ENCODE results near the gene ACSF3. TPM values are rescaled to one million over a fixed set of nuclear protein-coding genes. Genes with fewer than 3 reads are reported as not detected.

ACSF3 gene
- total RNA-seq, 4 donors from 2014 or later, result 17.8 to 20.7 (median 19.4) TPM

DNA sequence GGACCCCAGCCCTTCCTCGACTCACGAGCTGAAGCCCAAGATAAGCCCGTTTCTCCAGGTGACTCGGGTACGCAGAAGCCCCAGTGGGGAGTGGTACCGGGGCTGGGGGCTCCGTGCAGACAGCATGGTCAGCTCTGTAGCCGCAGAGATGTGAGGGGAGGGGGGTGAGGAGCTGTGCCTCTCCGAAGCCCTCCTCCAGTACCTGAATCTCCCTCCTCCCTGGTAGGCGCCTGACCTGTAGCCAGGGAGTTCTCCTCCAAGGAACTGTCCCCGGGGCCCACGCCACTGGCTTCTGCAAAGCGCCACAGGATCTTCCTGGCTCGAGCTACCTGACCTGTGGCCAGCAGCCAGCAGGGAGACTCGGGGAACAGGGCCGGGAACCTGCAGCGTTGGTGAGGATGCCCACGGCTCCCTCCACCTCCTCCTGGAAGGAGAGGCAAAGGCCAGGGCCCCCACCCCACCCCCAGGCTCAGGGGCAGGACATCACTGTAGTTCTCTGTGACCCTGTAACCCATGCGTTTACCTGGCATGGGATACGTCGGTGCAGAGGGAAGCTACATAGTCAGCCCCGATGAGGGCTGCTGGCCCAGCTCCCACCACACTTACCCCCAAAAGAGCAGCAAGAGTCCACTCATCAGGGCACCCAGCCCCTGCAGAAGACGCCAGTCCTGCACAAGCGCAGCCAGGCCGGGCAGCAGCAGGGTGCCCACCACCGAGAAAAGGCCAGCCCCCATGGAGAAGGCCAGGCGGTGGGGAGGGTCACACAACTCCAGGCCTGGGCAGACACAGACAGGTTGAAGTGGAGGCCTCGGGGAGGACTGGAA is 105.0 kb downstream of the ACSF3 start:
- no peak for TF ChIP-seq POLR2A (IDR thresholded peaks at IDR 0.05)
- TF ChIP-seq, protein P1, sequence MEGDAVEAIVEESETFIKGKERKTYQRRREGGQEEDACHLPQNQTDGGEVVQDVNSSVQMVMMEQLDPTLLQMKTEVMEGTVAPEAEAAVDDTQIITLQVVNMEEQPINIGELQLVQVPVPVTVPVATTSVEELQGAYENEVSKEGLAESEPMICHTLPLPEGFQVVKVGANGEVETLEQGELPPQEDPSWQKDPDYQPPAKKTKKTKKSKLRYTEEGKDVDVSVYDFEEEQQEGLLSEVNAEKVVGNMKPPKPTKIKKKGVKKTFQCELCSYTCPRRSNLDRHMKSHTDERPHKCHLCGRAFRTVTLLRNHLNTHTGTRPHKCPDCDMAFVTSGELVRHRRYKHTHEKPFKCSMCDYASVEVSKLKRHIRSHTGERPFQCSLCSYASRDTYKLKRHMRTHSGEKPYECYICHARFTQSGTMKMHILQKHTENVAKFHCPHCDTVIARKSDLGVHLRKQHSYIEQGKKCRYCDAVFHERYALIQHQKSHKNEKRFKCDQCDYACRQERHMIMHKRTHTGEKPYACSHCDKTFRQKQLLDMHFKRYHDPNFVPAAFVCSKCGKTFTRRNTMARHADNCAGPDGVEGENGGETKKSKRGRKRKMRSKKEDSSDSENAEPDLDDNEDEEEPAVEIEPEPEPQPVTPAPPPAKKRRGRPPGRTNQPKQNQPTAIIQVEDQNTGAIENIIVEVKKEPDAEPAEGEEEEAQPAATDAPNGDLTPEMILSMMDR (IDR thresholded peaks at IDR 0.05 in 4 of 5, conservative IDR thresholded peaks at IDR 0.05 in 1 of 5), result no peak
- Histone ChIP-seq H3K27ac (no peak overlapping the region), H3K27me3 (peaks cover 51 to 52% (median 52%) of the 10 kb centered on the region in 3 donors), H3K4me1 (no peaks in the 10 kb centered on the region), H3K4me3 (no peak overlapping the region), H3K36me3 (peaks cover 0 to 10% of the 10 kb centered on the region in 2 donors), H3K9me3 (no peaks in the 10 kb centered on the region)
- DNase-seq (no peak), ATAC-seq (no peak)
- intact Hi-C loops (cut with DNase I; ENCODE audit: low total_unique reads) (no loop called here), in situ Hi-C loops (cut with MboI; ENCODE audit: low sequenced_read_pairs in 4 of 4) (no loop called here)

DNA sequence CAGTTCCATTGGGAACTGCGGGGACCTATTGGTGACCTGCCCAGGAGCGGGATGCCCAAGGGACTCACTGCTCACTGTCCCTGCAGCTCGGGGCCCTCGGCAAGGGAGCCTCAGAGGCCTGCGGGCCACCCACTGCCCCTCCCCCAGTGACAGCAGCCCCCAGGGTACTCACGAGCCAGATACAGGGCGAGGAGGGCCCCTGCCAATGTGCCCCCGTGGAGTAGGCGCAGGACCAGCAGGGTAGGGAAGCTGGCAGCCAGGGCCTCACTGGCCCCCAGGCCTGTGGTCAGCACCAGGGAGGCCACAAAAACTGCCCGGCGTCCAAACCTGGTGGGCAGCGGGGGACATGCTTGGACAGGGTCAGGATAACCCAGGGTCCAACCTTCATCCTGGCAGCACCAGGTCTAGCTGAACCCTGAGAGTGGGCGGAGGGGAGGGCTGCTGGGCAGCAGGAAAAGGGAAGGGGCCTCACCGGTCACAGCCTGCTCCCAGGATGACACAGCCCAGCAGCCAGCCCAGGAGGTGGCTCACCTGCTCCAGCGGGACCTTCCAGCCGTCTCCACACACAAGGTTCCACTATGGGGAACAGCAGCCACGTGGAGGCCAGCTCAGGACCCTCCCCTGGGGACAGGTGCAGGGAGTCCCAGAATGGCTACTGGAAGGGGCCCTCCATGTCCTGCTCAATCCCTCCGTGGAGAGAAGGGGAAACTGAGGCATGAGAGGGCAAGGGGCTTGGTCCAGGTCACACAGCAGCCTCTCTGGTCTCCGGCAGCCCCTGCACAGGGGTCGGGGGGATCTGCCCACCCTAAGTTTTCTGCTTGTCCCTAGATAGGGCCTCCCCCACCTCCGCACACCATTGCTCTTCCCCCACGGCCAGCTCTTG is 105.8 kb downstream of the ACSF3 start:
- ATAC-seq, result no peak
- no peak for DNase-seq
- peaks cover 0 to 2% of the 10 kb centered on the region in 2 donors for H3K36me3 ChIP-seq
- in situ Hi-C loops (cut with MboI; ENCODE audit: low sequenced_read_pairs in 4 of 4) (loop anchor here in 2 of 4 donors (25.0 kb wide), 2 partner anchors 337 to 462 kb away; partner anchors contain the start of genes GALNS (in 1 of the 2), PABPN1L (in 1 of the 2) and TRAPPC2L (in 1 of the 2)), intact Hi-C loops (cut with DNase I; ENCODE audit: low total_unique reads) (loop anchor here (2.0 kb wide), 1 partner anchor 29 kb away; the partner anchor contains the start of gene CDH15)
- H3K9me3 ChIP-seq, result no peaks in the 10 kb centered on the region
- no peak overlapping the region for H3K27ac ChIP-seq
- peaks cover 56 to 61% (median 59%) of the 10 kb centered on the region in 3 donors for H3K27me3 ChIP-seq
- no peak overlapping the region for H3K4me3 ChIP-seq
- no peak for TF ChIP-seq POLR2A (IDR thresholded peaks at IDR 0.05)
- TF ChIP-seq, protein P1 (IDR thresholded peaks at IDR 0.05 in 4 of 5, conservative IDR thresholded peaks at IDR 0.05 in 1 of 5), result no peak
- no peaks in the 10 kb centered on the region for H3K4me1 ChIP-seq

DNA sequence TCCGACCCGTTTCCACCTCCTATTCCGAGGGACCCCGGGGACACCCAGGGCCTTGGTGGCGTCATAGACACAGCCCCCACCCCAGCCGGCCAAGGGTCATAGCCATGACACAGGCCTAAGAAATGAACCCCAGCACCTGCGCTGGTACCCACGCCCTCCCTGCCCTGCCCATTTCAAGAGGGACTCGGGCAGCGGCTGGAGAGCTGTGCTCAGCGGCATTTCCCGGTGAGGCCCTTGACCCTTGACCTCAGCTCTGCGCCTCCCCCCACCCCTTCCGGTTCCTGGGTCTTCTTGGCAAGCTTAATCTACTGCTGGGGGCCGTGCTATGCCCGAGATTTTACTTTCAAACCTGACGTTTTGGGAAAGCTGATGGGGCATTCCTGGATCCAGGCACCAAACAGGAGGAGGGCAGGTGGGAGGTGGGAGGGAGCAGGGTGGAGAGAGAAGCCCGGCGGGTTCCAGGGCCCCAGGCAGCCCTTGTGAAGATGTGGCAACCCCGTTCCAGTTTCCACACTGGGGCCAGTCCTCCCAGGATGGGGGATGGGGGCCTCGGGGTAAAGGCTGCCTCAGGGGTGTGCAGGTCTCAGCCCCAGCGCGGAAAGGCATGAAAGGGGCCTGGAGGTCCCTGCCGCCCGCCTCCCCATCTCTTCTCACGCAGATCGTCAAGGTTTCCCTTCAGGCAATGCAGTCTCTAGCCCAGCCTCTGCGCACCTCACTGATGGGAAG is 106.6 kb downstream of the ACSF3 start, which contains the start of gene SLC22A31:
Gene SLC22A31 (minus strand): TSS at position 414 of the 726 bp plus-strand sequence. CDS start 36 bp downstream, at position 378.
- H3K9me3 ChIP-seq, result no peaks in the 10 kb centered on the region
- intact Hi-C loops (cut with DNase I; ENCODE audit: low total_unique reads), result loop anchor here (2.0 kb wide), 1 partner anchor 29 kb away; the partner anchor contains the start of gene CDH15
- no peaks in the 10 kb centered on the region for H3K36me3 ChIP-seq
- H3K4me3 ChIP-seq, result peak within 1 kb of the TSS in 2 of 4 donors; percentile 28 to 35
- no peak for ATAC-seq
- no peaks in the 10 kb centered on the region for H3K4me1 ChIP-seq
- TF ChIP-seq, protein P1 (IDR thresholded peaks at IDR 0.05 in 4 of 5, conservative IDR thresholded peaks at IDR 0.05 in 1 of 5), result no peak
- peaks cover 63 to 68% (median 65%) of the 10 kb centered on the region in 3 donors for H3K27me3 ChIP-seq
- no peak for DNase-seq
- in situ Hi-C loops (cut with MboI; ENCODE audit: low sequenced_read_pairs in 4 of 4), result loop anchor here in 2 of 4 donors (25.0 kb wide), 2 partner anchors 338 to 463 kb away; partner anchors contain the start of genes GALNS (in 1 of the 2), PABPN1L (in 1 of the 2) and TRAPPC2L (in 1 of the 2)
- no peak within 1 kb of the TSS for H3K27ac ChIP-seq

Data from gastrocnemius medialis (tissue), 4 donors.